ENCODE results near the gene CCDC85B. TPM values are rescaled to one million over a fixed set of nuclear protein-coding genes. Genes with fewer than 3 reads are reported as not detected.

Gene CCDC85B
- polyA plus RNA-seq, 10 donors: 9.2 to 24.8 (median 12.6) TPM

DNA sequence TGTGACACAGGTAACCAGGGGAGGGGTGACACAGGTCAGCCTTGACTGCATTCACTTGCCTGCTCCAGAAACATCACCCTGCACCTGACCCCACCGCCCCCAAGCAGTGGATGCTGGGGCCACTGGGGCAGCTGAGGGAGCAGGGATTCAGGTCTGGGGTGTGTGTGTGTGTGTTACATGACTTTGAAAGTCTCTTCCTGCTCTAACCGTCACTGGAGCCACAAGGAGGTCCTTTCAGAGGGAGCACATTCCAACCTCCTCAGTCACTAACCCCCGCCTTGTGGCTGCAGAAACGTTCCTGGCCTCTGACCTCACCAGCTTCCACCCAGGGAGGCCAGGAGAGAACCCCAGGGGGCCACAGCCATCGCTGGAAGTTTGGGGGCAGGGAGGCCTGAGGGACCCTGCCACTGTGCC lies 12.6 kb downstream of the CCDC85B start:
- peak in 1 of 3 donors; percentile 84 for DNase-seq

DNA sequence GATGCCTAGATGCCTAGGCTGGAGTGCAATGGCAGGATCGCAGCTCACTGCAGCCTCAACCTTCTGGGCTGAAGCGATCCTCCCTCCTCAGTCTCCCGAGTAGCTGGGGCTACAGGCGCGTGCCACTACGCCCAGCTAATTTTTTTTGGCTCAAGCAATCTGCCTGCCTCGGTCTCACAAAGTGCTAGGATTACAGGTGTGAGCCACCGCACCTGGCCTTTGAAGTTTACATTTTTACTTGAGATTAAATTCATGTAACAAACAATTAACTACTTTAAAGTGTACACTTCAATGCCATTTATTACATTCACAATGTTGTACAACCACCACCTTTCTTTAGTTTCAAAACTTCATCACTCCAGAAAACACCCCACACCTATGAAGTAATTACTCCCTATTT lies 13.2 kb downstream of the CCDC85B start:
- DNase-seq: no peak

DNA sequence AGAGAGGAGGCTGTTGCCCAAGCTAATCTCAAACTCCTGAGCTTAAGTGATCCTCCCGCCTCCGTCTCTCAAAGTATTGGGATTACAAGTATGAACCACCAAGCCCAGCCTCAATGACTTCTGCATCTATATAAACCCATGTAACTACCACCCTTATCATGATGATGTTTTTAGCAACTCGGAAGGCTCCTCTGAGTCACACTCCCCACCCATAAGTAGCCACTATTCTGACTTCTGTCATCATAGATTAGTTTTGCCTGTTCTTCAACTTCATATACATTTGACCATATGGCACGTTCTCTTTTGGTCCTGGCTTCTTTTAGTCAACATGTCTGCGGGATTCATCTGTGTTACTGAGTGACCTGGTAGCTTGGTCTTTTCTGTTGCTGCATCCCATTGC lies 16.1 kb downstream of the CCDC85B start:
- DNase-seq: no peak

GRCh38 chr11:65907878-65908277 lies 17.4 kb downstream of the CCDC85B start:
- no peak for DNase-seq

DNA sequence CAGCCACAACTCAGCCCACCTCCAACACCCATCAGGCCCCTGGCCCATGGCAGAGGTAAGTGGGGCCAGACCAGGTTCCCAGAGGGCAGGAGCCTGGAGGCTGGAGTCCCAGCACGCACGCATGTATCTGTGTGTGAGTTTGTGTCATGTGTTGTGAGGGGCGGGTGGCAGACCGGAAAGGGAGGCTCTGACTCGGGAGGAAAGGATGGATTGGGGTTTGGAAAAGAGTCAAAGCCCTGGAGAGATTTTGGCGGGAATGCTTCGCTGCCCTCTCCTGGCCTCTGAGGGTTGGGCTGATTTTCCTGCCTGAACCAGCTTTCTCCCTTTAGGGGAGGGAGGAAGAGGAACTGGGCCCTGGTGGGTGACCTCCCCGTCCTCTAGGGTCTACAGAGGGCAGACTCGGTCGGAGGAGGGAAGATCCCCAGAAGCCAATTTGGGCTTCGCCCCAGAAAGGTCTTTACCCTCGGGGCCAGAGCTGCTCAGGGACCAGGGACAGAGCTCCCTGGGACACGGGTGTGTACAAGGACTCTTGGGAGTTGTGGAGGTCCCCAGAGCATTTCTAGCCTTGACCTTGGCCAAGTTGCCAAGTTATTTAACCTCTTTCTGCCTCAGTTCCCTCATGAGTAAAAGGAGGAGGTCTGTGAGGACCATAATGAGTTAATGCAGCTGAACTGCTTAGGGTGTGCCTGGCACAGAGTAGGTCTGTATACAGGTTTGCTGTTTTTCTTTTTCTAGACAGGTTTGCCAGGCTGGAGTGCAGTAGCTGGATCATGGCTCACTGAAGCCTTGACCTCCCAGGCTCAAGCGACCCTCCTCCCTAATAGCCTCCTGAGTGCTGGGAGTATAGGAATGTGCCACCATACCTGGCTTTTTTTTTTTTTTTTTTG lies 21.5 kb downstream of the CCDC85B start:
- DNase-seq: peak in 2 of 3 donors; percentile 67 to 84

DNA sequence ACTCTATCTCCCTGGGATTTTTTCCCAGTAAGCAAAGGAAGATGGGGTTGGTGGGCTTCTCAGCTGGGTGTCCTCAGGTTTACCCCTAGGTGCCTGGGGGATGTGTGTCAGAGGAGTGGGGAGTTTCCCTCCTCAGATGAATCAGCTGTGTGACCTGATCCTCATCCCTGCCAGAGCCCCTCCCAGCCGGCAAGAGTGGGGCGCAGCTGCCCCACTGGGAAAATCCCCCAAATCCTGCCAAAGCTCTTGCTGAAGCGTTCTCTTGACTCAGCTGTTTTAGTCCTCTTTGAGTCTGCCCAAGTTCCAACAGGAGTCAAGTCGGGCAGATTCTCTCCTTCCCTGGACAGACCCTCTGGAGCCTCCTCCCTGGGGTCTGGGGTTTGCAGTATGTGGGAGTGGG lies 22.4 kb downstream of the CCDC85B start:
- no peak for DNase-seq

GRCh38 chr11:65915101-65915820 lies 24.8 kb downstream of the CCDC85B start:
- no peak for DNase-seq

DNA sequence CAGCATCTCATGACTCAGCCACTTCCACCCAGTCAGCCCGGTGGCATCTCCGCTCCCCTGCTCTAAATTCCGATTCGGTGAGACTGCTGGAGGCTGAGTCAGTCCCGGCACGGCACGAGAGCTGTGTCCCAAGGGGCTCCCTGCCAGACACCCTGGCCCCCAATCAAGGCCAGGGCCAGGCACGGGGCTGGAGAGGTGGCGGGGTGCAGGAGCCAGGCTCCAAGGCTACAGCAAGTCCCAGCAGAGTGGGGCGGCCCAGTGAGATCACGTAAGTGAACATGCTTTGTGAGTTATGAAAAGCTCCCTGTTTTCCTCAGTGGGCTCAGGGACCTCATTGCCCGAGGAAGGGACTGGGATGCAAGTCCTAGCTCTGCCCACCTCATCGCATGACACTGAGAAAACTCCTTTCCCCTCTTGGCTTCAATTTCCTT lies 25.4 kb downstream of the CCDC85B start:
- peak in 1 of 3 donors; percentile 94 for DNase-seq

DNA sequence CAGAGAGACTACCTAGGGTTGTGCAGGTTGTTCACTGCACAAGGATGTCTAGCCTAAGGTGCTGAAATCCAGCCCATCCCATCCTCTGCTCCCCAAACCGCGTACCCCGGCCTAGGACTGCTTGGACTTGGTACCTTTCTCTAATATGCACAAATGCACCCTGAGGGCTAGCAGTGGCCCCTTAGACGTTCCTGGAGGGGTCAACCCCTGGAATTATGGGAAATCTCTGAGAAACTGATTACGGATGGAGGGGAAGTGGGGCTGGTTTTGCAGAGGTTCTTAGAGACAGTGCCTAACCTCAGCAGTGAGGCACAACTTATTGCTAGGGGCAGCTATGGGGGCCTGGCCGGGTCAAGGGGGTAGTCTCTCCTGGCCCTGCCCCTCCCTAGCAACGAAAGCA lies 25.9 kb downstream of the CCDC85B start:
- DNase-seq: no peak

GRCh38 chr11:65917077-65917433 lies 26.6 kb downstream of the CCDC85B start:
- DNase-seq: no peak

- no peak for DNase-seq
These were observed 27.1 kb downstream of the CCDC85B start for GRCh38 chr11:65917434-65918210.

DNA sequence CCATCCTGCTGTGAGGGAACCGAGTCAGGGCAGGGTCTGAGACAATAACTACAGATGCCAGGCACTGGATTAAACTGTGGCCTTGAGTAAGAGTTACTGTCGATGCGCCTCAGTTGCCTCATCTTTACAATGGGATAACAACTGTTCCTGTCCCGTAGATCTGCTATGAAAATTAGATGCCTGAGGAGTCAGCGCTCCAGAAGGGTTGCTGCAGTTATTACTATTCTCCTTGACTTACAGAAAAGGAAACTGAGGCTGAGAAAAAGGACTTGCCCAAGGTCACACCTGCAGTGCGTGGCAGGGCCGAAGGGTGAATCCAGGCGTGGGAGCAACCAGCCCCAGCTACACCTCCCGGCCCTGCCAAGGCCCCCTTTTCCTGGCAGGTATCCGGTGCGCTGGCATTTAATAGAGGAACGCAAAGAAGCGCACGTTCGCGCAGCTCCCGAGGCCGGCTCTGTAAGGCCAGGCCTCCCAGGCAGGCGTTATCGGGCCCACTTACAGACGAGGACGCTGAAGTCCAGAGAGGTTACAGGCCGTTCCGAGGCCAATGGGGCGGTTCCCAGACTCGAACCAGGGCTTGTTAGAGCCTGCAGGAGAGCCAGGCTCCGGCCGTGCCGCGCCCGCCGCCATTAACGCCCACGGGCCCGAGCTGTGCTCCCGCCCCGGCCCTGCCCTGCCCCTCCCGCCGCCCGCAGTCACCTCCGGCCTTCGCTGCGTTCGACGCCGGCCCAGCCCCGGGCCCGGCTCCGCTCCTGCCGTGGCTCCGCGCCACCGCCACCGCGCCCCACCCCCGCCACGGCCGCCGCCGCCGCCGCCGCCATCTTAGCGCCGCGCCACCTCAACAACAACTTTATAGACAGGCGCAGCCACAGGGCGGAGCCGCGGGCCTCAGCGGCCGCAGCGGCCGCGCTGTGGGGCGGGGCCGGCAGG lies 28.0 kb downstream of the CCDC85B start, which contains the start of gene C11orf68:
Gene C11orf68, minus strand, starts transcription at position 852 of the 930 bp plus-strand sequence. Its CDS starts 31 bp downstream, at position 821.
- peak in 2 of 3 donors; percentile 46 to 70 for DNase-seq

- DNase-seq: peak; percentile 97 to 99 (median 99)
These were observed 28.7 kb downstream of the CCDC85B start, which contains the start of gene DRAP1 for GRCh38 chr11:65919141-65919572. DRAP1 (plus strand) TSS chr11:65919426; CDS start chr11:65919502, 76 bp downstream.

GRCh38 chr11:65919573-65920371 lies 29.3 kb downstream of the CCDC85B start:
- peak in 1 of 3 donors; percentile 48 for DNase-seq

DNA sequence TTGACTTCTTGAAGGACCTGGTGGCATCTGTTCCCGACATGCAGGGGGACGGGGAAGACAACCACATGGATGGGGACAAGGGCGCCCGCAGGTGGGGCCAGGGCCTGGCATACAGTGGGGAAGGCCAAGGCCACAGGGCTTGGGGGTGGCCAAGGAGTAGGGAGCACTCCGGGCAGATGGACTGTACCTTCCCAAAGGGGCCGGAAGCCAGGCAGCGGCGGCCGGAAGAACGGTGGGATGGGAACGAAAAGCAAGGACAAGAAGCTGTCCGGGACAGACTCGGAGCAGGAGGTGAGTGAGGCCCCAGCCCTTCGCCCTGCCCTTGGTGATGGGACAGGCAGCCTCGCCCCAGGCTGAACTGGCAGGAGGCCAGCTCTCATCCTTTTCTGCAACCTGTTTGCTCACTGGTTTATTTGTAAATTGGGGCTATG lies 29.9 kb downstream of the CCDC85B start:
- DNase-seq: no peak

- DNase-seq: no peak
These were observed 30.6 kb downstream of the CCDC85B start for GRCh38 chr11:65921033-65921555.

DNA sequence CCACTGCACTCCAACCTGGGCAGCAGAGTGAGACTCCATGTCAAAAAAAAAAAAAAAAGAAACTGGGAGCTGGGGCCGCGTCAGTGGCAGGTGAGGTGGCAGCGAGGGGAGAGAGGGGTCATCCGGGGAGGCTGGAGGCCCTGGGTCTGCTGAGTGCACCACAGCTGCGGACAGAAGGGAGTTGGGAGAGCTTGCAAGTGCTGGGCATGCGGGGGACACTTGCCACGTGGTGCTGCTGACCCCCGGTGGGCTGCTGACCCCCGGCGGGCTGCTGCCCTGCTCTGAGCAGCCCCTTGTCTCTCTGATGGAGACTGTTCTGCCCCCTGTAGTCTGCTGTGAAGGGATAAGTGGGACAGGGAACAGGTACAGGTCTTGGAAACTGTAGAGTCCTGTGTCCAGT lies 31.4 kb downstream of the CCDC85B start:
- DNase-seq: no peak

GRCh38 chr11:65922565-65922964 lies 32.1 kb downstream of the CCDC85B start:
- no peak for DNase-seq

- no peak for DNase-seq
These were observed 34.9 kb downstream of the CCDC85B start for GRCh38 chr11:65925397-65925796.

Measured in muscle of back (tissue), 11 donors.